ENCODE data around the gene ARF6.

ARF6 gene

DNA sequence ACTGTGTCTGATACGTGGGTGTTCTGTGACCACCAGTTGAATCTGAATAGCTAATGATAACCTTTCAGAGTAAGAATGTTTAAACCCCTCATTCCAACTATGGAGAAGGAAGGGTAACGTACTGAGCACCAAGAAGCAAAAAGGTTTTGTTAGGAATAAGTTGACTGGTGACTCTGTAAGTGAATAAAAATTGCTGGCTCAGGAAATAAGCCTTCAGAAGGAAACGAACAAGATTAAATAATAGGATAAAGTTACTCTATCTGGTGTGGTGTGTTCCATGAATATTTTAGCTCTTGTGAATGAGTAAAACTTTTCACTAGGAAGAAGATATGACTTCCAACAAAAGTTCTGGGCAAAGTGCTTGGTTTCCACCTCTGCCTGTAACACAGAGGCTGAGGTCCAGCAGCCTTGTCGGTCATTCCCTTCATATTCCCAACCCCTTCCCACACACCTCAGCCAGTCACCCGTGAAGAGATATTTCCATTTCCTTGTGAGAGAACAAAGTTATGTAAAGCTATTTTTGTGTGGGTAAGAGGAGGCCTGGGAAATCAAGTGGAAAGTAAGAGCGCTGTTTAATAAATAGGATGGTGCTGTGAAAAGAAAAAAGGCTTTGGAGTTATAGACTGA, 47.1 kb downstream of the ARF6 start:
- peaks cover 14% of the 10 kb centered on the region for H3K9me3 Mint-ChIP-seq
- H3K27ac Mint-ChIP-seq (ENCODE audit: low read depth), result peak overlapping the region; percentile 55
- no peaks in the 10 kb centered on the region for H3K36me3 Mint-ChIP-seq (ENCODE audit: insufficient read depth)
- peaks cover 47% of the 10 kb centered on the region for H3K4me1 Mint-ChIP-seq
- no peaks in the 10 kb centered on the region for H3K27me3 Mint-ChIP-seq
- DNase-seq (ENCODE audit: low spot score in 2 of 2) (no peak), ATAC-seq (replicated peaks; ENCODE audit: extremely low read depth, poor library complexity, severe bottlenecking) (no peak)
- H3K4me3 Mint-ChIP-seq, result peak overlapping the region; percentile 44

DNA sequence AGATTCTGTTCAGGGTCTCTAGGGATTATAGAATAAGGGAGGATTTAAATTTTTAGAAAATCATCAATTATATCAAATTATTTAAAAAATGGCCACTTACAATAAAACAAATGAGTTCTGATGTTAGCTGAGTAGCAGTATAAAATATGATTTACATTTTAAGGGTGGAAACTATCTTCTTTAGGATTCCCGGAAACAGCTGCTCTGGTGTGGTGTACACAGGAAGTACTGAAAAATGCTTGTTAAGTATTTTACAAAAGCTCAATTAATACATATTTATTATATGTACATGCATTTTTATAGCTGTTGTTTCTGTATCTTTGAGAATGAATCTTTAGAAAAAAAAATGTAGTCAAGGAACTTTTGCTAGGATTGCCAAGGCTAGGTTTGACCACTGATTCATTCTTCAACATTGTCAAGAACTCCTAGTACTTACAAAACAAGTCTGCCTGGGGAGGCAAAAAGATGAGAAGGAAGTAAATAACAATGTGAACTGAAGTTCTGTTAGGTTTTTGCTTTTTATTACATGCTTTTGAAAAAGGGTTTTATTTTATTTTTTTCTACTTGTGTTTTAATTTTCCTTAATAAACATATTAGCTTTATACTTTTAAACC, 48.0 kb downstream of the ARF6 start:
- ATAC-seq (replicated peaks; ENCODE audit: extremely low read depth, poor library complexity, severe bottlenecking), result peak; percentile 81
- peak overlapping the region; percentile 44 for H3K4me3 Mint-ChIP-seq
- DNase-seq (ENCODE audit: low spot score in 2 of 2), result no peak
- H3K27ac Mint-ChIP-seq (ENCODE audit: low read depth), result peak overlapping the region; percentile 55
- no peaks in the 10 kb centered on the region for H3K27me3 Mint-ChIP-seq
- no peaks in the 10 kb centered on the region for H3K36me3 Mint-ChIP-seq (ENCODE audit: insufficient read depth)
- H3K4me1 Mint-ChIP-seq, result peaks cover 57% of the 10 kb centered on the region
- peaks cover 14% of the 10 kb centered on the region for H3K9me3 Mint-ChIP-seq

DNA sequence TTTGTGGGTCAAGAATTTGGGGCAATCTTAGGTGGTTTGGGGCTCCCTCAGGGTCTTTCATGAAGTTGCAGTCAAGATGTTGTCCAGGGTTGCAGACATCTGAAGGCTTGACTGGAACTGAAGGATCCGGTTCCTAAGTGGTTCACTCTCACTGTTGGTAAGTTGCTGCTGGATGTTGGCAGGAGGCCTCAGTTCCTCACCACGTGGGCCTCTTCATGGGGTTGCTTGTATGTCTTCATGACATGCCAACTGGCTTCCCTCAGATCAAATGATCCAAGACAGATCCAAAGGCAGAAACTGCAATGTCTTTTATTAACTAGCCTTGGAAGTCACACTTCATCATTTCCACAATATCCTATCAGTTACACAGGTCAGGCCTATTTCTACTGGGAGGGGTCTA, 49.2 kb downstream of the ARF6 start:
- DNase-seq (ENCODE audit: low spot score in 2 of 2) (no peak), ATAC-seq (replicated peaks; ENCODE audit: extremely low read depth, poor library complexity, severe bottlenecking) (no peak)
- no peak overlapping the region for H3K27ac Mint-ChIP-seq (ENCODE audit: low read depth)
- H3K9me3 Mint-ChIP-seq, result peaks cover 14% of the 10 kb centered on the region
- H3K4me1 Mint-ChIP-seq, result peaks cover 61% of the 10 kb centered on the region
- H3K27me3 Mint-ChIP-seq, result no peaks in the 10 kb centered on the region
- no peak overlapping the region for H3K4me3 Mint-ChIP-seq
- H3K36me3 Mint-ChIP-seq (ENCODE audit: insufficient read depth), result peaks cover 1% of the 10 kb centered on the region

DNA sequence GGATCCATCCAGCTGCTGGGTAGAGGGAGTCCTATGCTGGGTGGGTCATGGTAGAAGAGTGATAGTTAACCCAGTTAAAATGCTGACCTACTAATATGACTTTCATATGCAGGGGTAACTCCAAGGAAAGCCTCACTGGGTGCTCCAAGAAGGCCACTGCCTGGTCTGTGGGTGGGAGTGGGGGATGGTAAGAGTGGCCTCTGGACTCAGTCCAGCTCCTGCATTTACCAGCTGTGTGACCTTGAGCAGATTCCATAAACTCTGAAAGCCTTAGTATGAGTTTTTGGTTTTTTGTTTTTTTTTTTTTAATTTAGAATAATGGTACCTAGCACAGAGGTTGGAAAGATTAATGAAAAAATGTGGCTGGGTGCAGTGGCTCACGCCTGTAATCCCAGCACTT, 51.6 kb downstream of the ARF6 start:
- Mint-ChIP-seq H3K9me3 (peaks cover 9% of the 10 kb centered on the region), H3K4me3 (peak overlapping the region; percentile 33), H3K27me3 (no peaks in the 10 kb centered on the region), H3K4me1 (peaks cover 63% of the 10 kb centered on the region), H3K27ac (ENCODE audit: low read depth) (peak overlapping the region; percentile 89), H3K36me3 (ENCODE audit: insufficient read depth) (peaks cover 1% of the 10 kb centered on the region)
- DNase-seq (ENCODE audit: low spot score in 2 of 2) (no peak), ATAC-seq (replicated peaks; ENCODE audit: extremely low read depth, poor library complexity, severe bottlenecking) (no peak)

DNA sequence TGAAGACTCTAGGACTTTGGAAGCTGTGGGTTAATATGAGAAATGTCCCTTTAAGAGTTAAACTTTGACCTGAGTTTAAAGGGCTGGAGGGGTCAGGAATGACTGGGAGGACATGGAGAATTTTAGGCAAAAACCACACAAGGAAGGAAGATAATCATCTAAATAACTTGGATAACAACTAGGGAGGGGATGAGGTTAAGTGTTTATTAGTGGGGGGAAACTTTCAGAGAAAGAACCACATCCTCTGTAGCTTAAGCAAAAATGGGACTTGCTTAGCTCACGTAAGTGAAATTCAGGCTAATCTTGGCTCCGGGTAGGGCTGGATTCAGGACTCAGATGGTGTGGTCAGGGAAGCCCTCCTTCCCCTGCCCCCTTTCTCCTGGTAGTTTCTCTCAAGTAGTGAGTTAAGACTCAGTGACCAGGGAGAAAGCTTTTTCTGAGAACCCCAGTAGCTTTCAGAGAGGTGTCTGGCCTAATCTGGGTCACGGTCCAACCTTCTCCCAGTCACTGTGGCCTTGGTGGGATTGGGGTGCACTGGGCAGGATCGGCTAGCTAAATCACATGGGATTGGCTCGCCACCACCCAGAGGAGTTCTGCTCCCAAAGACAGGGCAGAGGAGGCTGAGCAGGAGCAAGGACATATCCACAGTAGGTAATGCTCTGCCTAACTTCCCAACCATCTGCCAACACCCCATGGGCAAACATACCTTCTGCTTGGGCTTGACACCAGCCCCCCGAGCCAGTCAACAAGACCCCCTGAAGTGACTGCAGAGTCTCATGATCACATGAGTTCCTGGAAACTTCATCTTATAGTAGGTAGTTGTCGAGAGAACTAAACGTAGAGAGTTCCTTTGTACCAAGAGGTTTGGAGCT, 52.8 kb downstream of the ARF6 start:
- Mint-ChIP-seq H3K27ac (ENCODE audit: low read depth) (peak overlapping the region; percentile 89), H3K27me3 (no peaks in the 10 kb centered on the region), H3K4me1 (peaks cover 58% of the 10 kb centered on the region), H3K4me3 (peak overlapping the region; percentile 33), H3K9me3 (peaks cover 9% of the 10 kb centered on the region), H3K36me3 (ENCODE audit: insufficient read depth) (peaks cover 1% of the 10 kb centered on the region)
- ATAC-seq (replicated peaks; ENCODE audit: extremely low read depth, poor library complexity, severe bottlenecking) (peak; percentile 53), DNase-seq (ENCODE audit: low spot score in 2 of 2) (no peak)

Data from central memory CD8-positive, alpha-beta T cell (primary cell).